Omental fat pad (tissue), 4 donors: Measurements from ENCODE around the gene C20orf96. TPM values are rescaled to one million over a fixed set of nuclear protein-coding genes. Genes with fewer than 3 reads are reported as not detected.

ENCODE experiments used
- ATAC-seq: fragments of 150-250 bp; one replicate; pipeline ENCODE4 v1.9.1; 2016; ENCODE audit warnings: mild to moderate bottlenecking, moderate library complexity; ENCODE audit not compliant: low FRiP score
- DNase-seq: peaks from one replicate; pipeline ENCODE4 v3.0.0-alpha.2; 2019; ENCODE audit warnings: low spot score
- total RNA-seq, 4 donors: library from RNA; depleted of rRNA; stranded (reverse); fragments of >200 nt; gene quantifications; one replicate each; pipeline ENCODE4 v1.1.0, GENCODE V29; 2016
- TF ChIP-seq, protein P1 (sequence below), 3 donors: fragments of 450-650 bp; IDR thresholded peaks; one replicate each; pipeline ENCODE4 v1.5.1; 2016 to 2017; ENCODE audit warnings: antibody characterized with exemption in 3 of 3, mild to moderate bottlenecking in 3 of 3, moderate library complexity in 2 of 3

Gene C20orf96
- total RNA-seq, 4 donors from 2014 or later: 1.4 to 3.0 (median 1.9) TPM

DNA sequence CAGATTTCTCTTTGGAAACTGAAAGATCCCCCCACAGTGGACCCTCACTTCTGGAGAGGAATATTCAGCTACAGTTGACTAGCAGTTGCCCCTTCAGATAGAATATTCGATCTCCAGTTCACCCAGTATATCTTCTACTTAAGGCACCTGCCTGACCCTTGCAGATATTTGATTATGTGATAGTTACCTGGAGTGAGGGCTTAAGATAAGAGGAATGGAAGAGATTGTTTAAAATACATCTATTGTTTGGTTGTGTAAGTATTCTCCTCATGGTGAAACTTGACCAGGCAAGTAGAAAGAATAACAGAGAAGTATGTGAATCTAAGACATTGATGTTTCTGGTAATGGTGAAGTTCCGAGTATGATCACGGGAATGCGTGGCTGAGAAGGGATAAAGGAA, 5.3 kb upstream of the C20orf96 start:
- DNase-seq (no peak), ATAC-seq (no peak)

DNA sequence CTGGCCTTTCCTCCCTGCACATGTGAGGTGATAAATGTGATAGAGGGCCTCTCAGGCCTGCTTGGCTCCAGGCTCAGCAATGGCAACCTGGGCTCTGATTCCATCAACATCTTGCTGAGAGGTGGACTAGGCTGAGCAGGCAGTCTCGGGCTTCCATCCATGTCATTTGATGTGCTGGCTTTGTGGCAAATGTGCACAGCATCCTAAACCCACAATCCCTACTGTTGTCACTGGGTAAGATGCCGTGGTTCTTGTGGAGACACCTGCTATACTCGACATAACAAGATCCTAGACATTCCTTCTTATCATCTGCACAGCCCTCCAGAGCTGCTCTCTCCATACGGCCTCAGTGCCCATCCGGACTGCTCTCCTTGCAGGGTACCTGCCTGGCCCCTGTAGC, 4.1 kb upstream of the C20orf96 start:
- DNase-seq (no peak), ATAC-seq (no peak)
- TF ChIP-seq, protein P1, sequence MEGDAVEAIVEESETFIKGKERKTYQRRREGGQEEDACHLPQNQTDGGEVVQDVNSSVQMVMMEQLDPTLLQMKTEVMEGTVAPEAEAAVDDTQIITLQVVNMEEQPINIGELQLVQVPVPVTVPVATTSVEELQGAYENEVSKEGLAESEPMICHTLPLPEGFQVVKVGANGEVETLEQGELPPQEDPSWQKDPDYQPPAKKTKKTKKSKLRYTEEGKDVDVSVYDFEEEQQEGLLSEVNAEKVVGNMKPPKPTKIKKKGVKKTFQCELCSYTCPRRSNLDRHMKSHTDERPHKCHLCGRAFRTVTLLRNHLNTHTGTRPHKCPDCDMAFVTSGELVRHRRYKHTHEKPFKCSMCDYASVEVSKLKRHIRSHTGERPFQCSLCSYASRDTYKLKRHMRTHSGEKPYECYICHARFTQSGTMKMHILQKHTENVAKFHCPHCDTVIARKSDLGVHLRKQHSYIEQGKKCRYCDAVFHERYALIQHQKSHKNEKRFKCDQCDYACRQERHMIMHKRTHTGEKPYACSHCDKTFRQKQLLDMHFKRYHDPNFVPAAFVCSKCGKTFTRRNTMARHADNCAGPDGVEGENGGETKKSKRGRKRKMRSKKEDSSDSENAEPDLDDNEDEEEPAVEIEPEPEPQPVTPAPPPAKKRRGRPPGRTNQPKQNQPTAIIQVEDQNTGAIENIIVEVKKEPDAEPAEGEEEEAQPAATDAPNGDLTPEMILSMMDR (IDR thresholded peaks at IDR 0.05): no peak

More for the DNA sequence above, 5.3 kb upstream of the C20orf96 start:
- TF ChIP-seq, protein P1 (IDR thresholded peaks at IDR 0.05): no peak

DNA sequence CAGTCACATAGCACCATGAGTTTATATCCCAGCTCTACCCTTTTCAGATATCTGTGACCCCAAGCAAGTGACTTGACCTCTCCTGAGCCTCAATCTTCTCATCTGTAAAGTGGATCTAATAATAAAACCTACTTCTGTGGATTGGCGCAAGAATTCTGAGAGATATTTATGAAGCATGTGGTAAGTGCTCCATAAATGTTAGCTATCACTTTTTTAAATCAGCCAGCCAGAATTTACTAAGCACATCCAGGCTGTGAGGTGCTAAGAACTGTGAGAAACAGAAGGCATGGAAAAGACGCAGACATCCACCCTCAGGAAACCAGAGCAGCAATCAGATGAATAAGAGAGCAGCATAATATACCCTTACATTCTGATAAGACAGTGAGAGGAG, 862 bp downstream of the C20orf96 start:
- DNase-seq (no peak), ATAC-seq (no peak)
- TF ChIP-seq, protein P1 (IDR thresholded peaks at IDR 0.05): no peak

DNA sequence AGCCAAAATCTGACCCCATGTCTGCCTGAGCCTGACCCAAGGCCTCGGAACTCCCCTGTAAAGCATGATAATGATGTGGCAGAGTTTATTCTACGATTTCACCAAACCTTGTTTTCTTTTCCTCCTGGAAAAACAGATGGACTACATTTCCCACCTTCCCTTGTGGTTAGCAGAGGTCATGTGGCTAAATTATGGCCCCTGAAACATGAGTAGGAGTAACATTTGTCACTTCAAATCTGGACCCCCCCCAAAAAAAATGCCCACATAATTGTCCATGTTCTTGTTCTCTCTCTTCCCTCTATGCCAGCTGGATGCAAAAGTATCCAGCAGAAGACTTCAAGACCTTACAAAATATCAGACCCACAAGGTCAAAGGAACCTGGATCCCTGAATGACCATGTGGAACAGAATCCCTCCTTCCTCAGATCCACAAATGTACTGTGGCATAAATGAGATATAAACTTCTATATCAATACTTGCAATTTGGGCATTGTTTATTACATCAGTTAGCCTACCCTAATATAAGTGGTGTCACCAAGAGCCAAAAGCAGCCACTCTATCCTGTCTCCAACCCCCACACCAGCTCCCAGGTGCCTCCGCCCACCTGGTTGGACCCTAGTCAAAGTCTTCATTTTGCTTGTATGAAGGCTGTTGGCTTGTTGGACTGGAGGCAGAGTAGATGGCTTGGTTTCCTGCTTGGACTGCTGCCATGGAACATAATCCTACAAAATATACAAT, 1.4 kb downstream of the C20orf96 start:
- TF ChIP-seq, protein P1 (IDR thresholded peaks at IDR 0.05): no peak
- no peak for ATAC-seq
- no peak for DNase-seq

DNA sequence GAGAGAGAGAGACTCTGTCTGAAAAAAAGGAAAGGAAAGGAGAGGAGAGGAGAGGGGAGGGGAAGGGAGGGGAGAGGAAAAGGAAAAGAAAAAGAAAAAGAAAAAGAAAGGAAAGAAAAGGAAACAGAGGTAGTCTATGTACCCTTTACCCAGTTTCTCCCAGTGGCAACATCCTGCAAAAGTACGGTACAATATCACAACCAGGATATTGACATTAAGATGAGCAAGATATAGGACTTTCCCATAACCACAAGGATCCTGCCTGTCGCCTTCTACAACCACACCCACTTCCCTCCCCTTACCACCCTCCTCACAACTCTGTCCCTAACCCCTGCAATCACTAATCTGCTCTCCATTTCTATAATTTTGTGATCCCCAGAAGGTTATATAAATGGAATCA, 4.0 kb downstream of the C20orf96 start:
- TF ChIP-seq, protein P1 (IDR thresholded peaks at IDR 0.05): no peak
- ATAC-seq (no peak), DNase-seq (no peak)

DNA sequence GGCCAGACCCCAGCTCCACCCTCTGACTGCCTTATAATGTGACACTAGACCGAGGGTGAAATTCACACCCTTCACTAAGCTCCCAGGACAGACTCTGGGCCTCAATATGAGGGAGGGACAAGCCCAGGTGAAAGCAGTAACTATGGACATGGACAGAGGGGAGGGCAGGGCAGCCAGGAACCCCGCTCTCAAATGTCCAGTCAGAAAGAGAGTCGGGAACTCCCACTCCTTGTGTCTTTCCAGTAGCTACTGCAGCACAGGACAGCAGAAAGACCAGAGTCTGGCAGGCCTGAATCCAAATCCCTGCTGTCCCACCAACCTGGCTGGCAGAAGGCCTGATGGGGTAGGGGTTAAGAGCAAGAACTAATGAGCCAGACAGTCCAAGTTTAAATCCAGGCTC, 6.4 kb downstream of the C20orf96 start:
- DNase-seq (no peak), ATAC-seq (no peak)
- TF ChIP-seq, protein P1 (IDR thresholded peaks at IDR 0.05): no peak
